ENCODE measurements around the gene CRADD. TPM values are rescaled to one million over a fixed set of nuclear protein-coding genes. Genes with fewer than 3 reads are reported as not detected.
A peak's percentile ranks its signal among the peaks of the same experiment; 100 is the strongest.

CRADD gene
- total RNA-seq, 1 experiment from 2014 or later, result 10.1 TPM

DNA sequence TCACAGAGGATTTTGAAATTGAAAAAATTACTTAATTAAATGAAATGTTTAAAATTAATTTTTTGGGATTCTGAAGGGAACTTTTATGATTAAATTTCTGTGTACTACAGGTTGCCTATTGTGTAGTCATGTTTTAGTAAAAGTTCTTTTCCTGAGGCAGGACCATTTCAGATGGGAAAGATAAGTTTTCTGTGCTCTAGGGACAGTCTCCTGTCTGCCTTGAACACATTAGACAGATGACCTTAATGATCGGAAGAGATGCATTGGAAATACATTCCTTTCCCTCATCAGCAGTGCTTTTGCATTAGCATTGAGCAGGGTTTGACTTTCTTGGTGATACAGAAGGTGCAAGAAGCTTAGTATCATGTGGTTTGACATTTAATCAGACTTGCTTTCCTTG, 28.1 kb downstream of the CRADD start:
- TF ChIP-seq, protein P1, sequence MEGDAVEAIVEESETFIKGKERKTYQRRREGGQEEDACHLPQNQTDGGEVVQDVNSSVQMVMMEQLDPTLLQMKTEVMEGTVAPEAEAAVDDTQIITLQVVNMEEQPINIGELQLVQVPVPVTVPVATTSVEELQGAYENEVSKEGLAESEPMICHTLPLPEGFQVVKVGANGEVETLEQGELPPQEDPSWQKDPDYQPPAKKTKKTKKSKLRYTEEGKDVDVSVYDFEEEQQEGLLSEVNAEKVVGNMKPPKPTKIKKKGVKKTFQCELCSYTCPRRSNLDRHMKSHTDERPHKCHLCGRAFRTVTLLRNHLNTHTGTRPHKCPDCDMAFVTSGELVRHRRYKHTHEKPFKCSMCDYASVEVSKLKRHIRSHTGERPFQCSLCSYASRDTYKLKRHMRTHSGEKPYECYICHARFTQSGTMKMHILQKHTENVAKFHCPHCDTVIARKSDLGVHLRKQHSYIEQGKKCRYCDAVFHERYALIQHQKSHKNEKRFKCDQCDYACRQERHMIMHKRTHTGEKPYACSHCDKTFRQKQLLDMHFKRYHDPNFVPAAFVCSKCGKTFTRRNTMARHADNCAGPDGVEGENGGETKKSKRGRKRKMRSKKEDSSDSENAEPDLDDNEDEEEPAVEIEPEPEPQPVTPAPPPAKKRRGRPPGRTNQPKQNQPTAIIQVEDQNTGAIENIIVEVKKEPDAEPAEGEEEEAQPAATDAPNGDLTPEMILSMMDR (IDR thresholded peaks at IDR 0.05; ENCODE audit: unreplicated experiment), result no peak
- Mint-ChIP-seq H3K27ac (ENCODE audit: unreplicated experiment) (no peak overlapping the region), H3K4me1 (ENCODE audit: low read depth, unreplicated experiment) (peaks cover 9% of the 10 kb centered on the region), H3K9me3 (ENCODE audit: low read depth, unreplicated experiment) (peaks cover 6% of the 10 kb centered on the region), H3K4me3 (ENCODE audit: low read depth, unreplicated experiment) (no peak overlapping the region), H3K27me3 (ENCODE audit: unreplicated experiment) (no peaks in the 10 kb centered on the region), H3K36me3 (ENCODE audit: insufficient read depth, unreplicated experiment) (no peaks in the 10 kb centered on the region)
- DNase-seq, result no peak
- BruUV-seq (replicated peaks), result no TSS peak
- CTCF ChIA-PET, result no interaction called here
- intact Hi-C loops (cut with micrococcal nuclease; ENCODE audit: unreplicated experiment), result no loop called here

DNA sequence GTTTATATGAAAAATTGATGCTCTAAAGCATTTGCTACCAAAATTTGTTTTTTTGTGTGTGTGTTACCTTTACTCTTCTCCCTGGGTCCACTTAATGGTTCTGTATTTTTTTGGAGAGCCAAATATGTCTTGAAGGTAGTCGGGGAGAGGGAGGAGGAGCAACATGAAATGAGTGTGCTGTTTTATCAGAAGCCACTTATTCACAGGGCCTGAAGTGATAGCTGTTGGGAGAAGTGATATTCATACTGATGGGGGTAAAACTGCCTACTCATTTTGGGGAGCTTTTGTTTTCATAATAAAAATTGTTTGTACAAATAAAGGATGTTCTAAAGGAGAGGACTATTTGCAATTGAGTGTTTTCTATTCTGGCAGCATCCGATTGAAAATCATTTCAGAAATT, 29.2 kb downstream of the CRADD start:
- H3K9me3 Mint-ChIP-seq (ENCODE audit: low read depth, unreplicated experiment), result peaks cover 6% of the 10 kb centered on the region
- intact Hi-C loops (cut with micrococcal nuclease; ENCODE audit: unreplicated experiment), result no loop called here
- no peak overlapping the region for H3K4me3 Mint-ChIP-seq (ENCODE audit: low read depth, unreplicated experiment)
- no peak overlapping the region for H3K27ac Mint-ChIP-seq (ENCODE audit: unreplicated experiment)
- DNase-seq, result no peak
- H3K27me3 Mint-ChIP-seq (ENCODE audit: unreplicated experiment), result no peaks in the 10 kb centered on the region
- peaks cover 9% of the 10 kb centered on the region for H3K4me1 Mint-ChIP-seq (ENCODE audit: low read depth, unreplicated experiment)
- CTCF ChIA-PET, result no interaction called here
- TF ChIP-seq, protein P1 (IDR thresholded peaks at IDR 0.05; ENCODE audit: unreplicated experiment), result no peak
- BruUV-seq (replicated peaks), result no TSS peak
- no peaks in the 10 kb centered on the region for H3K36me3 Mint-ChIP-seq (ENCODE audit: insufficient read depth, unreplicated experiment)

DNA sequence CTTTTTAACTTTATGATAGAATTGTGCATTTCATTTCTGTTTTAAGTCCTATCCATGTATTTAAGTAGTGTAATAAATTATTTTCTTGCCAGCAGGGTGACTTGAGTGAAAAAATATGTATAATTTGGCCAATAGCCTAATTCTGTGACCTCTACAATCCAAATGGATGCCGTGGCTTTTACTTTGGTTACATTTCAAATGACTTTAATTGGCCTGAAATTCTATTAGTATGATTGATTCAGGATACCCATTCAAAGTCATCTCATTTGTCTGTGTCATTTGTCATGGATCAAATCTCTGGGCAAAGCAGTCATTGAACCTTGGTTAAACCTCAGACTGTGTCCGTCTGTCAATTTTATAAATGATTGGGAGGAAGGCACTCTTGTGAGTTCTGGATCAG, 29.6 kb downstream of the CRADD start:
- TF ChIP-seq, protein P1 (IDR thresholded peaks at IDR 0.05; ENCODE audit: unreplicated experiment), result no peak
- CTCF ChIA-PET, result no interaction called here
- intact Hi-C loops (cut with micrococcal nuclease; ENCODE audit: unreplicated experiment), result no loop called here
- BruUV-seq (replicated peaks), result no TSS peak
- Mint-ChIP-seq H3K27ac (ENCODE audit: unreplicated experiment) (no peak overlapping the region), H3K27me3 (ENCODE audit: unreplicated experiment) (no peaks in the 10 kb centered on the region), H3K9me3 (ENCODE audit: low read depth, unreplicated experiment) (peaks cover 6% of the 10 kb centered on the region), H3K4me1 (ENCODE audit: low read depth, unreplicated experiment) (peaks cover 9% of the 10 kb centered on the region), H3K36me3 (ENCODE audit: insufficient read depth, unreplicated experiment) (no peaks in the 10 kb centered on the region), H3K4me3 (ENCODE audit: low read depth, unreplicated experiment) (no peak overlapping the region)
- DNase-seq, result no peak

DNA sequence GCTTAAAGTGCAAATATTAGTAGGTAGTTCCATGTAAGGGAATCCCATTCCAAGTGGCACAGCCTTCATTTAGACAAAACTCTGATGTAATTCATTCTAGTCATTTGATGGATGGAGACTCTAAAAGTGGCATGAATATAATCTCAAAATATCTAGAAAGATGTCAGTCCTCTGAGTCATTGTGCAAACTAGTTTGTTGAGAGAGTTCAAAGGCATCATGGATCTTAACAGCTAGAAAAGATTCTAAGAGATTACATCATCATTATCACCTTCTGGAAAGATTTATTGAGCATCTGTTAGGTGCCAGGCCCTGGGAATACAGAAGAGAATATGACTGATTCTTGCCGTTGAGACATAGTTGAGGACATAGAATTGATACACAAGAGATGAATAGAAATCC, 30.7 kb downstream of the CRADD start:
- CTCF ChIA-PET, result no interaction called here
- Mint-ChIP-seq H3K4me3 (ENCODE audit: low read depth, unreplicated experiment) (no peak overlapping the region), H3K4me1 (ENCODE audit: low read depth, unreplicated experiment) (peaks cover 9% of the 10 kb centered on the region), H3K9me3 (ENCODE audit: low read depth, unreplicated experiment) (peaks cover 6% of the 10 kb centered on the region), H3K27ac (ENCODE audit: unreplicated experiment) (peak overlapping the region; percentile 18), H3K27me3 (ENCODE audit: unreplicated experiment) (no peaks in the 10 kb centered on the region), H3K36me3 (ENCODE audit: insufficient read depth, unreplicated experiment) (no peaks in the 10 kb centered on the region)
- intact Hi-C loops (cut with micrococcal nuclease; ENCODE audit: unreplicated experiment), result no loop called here
- no TSS peak for BruUV-seq (replicated peaks)
- no peak for DNase-seq
- TF ChIP-seq, protein P1 (IDR thresholded peaks at IDR 0.05; ENCODE audit: unreplicated experiment), result no peak

DNA sequence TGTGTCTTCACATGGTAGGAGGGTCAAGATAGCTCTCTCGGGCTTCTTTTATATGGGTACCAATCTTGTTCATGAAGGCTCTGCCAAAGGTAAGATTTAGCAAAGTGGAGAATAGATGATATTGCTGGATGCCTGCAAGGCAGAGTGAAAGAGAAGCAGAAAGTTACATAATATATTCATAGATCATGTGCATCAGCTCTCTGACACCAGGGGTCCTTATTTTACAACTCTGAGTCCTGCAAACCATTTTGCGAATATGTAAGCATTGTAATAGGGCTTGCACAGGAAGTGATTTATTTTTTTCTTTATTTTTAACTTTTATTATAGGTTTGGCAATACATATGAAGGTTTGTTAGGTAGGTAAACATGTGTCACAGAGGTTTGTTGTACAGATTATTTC, 31.8 kb downstream of the CRADD start:
- Mint-ChIP-seq H3K4me1 (ENCODE audit: low read depth, unreplicated experiment) (peaks cover 9% of the 10 kb centered on the region), H3K27ac (ENCODE audit: unreplicated experiment) (no peak overlapping the region), H3K9me3 (ENCODE audit: low read depth, unreplicated experiment) (peaks cover 6% of the 10 kb centered on the region), H3K36me3 (ENCODE audit: insufficient read depth, unreplicated experiment) (no peaks in the 10 kb centered on the region), H3K4me3 (ENCODE audit: low read depth, unreplicated experiment) (no peak overlapping the region), H3K27me3 (ENCODE audit: unreplicated experiment) (no peaks in the 10 kb centered on the region)
- CTCF ChIA-PET, result no interaction called here
- no TSS peak for BruUV-seq (replicated peaks)
- intact Hi-C loops (cut with micrococcal nuclease; ENCODE audit: unreplicated experiment), result no loop called here
- no peak for DNase-seq
- TF ChIP-seq, protein P1 (IDR thresholded peaks at IDR 0.05; ENCODE audit: unreplicated experiment), result no peak
